GM10847 (cell line): ENCODE results near the gene CSNK1A1.

ENCODE experiments used
- POLR2A ChIP-seq: IDR thresholded peaks from 2 replicates; pipeline ENCODE4 v1.6.1; 2011; ENCODE audit not compliant: insufficient read length; ENCODE audit errors: extremely low read depth

CSNK1A1 gene

DNA sequence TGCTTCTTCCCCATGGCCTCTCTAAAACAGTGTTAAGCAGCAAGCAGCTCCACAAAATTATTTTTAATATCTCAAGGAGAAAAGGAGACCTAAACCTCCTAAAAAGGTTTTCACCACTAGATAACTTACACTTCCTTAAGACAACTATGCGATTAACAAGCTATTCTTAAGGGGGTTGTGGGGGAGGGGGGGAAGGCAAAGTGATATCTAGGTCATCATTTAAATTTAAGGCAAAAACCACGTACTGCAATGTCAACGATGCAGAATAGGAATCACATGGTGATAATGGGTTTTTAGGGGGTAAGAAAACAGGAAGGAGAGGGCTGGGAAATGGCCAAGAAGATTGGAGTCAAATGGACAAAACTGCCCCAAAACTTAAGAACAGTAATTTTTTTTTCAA is 32.6 kb downstream of the CSNK1A1 start:
- TF ChIP-seq POLR2A, result no peak

DNA sequence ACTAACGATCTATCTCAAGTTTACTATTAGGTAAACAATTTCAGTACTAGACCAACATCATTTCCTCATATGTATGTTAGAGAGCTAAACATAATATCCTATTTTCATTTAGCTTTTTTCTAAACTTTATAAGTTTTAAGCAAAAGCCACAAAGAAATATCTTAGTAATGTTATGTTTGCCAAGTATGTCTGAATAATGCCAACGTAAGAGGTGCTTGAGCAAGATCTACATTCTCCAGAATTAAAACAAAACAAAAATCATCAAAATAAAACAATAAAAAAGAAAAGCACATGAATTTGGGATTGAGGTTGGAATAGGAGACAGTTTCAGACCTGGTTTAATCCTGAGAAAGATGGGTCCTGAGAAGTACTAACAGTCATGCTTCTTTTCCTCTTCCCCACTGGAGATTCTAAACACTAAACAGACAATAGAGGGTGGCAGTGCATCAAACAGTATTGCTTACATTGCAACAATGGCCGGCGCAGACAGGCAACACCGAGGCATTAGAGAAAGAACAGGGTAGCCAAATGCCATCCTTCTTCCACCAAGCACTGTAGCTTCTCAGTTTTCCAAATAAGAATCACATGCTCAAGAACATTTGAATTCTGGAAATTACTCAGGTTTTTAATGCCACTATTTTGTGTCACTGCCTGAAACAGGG is 33.6 kb downstream of the CSNK1A1 start:
- no peak for TF ChIP-seq POLR2A

DNA sequence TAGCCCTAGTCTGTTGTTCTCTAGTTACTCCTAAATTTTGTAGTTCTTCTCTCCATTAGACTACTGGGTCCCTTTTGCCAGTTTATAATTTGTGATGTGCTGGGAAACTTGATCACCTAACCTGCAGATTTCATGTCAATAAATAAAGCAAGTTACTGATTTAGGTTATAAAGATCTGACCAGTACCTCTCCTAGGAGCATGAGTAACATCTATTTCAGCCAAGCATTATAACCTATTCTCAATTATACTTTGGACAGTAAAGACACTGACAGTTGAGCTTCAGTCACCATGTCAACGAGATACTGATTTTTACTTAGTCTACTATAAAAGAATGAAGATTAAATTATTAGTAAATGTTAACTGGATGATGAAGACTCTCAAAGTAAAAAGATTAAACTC is 36.7 kb downstream of the CSNK1A1 start:
- TF ChIP-seq POLR2A, result no peak

DNA sequence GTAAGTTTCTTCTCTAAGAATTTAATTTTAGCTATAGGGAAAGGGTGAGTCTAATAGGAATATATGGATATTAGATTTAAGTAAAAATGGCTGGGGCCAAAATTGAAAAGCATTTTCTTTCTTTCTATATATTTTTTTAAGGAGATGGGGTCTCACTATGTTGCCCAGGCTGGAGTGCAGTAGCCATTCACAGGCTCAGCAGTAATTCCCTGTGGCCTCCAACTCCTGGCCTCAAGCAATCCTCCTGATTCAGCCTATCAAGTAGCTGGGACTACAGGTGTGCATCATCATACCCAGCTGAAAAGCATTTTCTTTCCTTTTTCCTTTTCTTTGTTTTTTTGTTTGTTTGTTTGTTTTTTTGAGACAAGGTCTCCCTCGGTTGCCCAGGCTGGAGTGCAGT is 41.1 kb downstream of the CSNK1A1 start:
- no peak for TF ChIP-seq POLR2A

DNA sequence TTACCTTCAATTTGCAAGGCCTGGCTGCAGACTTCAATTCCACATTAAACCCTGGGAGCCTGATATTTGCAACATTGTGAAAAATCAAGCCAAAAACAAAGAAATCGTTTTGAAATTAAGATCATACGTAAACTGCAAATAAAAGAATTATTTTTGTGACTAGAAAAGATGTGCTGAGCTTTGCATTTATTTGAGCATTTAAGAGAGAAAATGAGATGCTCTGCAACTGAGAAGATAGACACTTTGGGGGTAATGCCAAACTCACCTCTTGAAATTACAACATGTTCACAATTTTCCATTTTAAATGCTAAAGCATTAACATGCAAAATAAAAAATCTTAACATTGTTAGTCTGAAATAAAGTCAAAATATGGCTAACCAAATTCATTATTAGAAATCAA is 46.6 kb downstream of the CSNK1A1 start:
- TF ChIP-seq POLR2A, result no peak

DNA sequence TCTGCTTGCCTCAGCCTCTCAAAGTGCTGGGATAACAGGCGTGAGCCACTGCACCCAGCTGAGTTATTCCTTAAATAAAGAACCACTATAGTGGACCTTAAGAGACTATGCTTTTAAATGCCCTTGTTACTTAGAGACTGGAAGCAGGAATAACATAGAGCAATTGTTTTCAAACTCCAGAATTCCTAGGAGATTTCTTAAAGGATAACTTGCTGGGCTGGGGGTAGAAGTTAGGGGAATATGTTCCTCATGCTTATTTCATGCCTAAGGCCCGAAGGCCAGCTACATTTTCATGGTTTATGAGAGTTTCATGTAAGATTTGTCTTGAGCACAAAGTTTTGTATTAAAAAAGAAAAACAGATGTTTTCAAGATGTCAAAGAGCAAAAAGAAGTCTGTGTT is 48.2 kb downstream of the CSNK1A1 start:
- no peak for TF ChIP-seq POLR2A

DNA sequence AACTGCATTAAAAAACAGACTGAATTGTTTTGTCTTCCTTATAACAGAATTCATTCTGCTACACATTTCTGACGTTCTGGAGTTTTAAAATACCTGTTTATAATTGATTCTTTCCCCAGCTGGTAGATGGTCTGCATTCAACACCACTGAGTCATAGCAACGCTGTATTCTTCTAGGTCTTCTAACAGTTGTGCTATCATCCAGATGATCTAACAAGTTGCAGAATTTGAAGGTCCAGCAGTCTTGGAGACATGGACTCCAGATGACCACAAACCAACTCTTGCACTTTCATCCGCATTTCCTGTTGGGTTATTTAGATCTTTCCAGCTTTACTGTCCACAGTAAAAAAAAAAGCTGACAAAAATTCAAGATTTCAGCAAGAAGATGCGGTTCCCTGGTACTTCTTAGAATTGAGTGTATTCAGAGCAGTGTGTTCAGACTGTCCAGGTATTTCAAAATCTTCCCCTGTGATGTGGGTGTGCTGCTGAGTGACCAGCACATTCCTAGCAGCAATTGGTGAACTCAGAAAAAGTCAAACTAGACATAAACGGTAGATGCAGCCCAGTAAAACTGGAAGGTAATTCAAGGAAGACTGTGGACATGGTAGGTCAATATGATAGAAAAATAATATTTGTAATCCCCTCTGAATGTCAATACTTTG is 50.2 kb downstream of the CSNK1A1 start:
- TF ChIP-seq POLR2A, result no peak

DNA sequence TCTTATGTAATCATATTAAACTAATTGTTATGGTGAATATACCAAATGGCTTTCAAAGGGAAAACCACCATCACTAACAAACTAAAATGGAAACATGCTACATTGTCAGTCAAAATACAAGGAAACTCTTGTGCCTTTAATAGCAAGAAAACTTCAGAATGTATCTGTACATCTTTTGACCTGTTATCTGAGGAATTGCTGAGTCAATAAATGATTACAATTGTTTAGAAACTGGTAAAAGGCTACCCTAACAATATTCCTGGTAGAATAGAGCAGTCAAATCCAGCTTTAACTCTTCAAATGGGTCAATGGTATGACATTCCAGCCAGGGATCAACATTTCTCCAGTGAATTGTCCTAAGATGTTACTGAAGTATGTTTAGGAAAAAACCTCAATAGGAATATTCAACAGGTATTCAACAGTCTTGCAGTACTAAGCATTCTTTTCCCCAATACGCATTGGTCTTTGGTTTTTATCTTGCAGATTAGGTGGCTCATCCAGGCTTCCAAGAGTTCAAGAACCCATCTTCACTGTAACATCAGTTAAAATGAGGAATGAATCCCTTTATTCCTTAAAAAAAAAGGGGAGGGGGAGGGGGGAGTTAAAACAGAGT is 52.4 kb downstream of the CSNK1A1 start:
- TF ChIP-seq POLR2A, result no peak

DNA sequence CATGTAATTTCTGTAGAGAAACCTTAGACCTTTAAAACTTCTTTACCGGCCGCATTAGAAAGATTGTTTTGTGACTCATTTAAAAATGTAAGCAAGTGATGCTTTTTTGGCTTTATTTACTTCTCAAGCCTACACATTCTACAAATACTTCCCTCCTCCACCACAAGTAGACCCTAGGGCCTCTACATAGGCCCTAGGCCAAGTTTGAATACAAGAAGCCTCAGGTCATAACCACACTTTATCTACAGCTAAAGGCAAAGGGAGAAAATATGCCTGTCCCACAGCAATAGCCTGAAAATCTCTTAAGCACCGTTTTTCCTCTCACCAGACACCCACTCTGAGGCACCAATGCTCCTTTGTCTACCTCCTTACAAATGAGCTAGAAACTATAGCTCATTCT is 53.9 kb downstream of the CSNK1A1 start:
- no peak for TF ChIP-seq POLR2A

DNA sequence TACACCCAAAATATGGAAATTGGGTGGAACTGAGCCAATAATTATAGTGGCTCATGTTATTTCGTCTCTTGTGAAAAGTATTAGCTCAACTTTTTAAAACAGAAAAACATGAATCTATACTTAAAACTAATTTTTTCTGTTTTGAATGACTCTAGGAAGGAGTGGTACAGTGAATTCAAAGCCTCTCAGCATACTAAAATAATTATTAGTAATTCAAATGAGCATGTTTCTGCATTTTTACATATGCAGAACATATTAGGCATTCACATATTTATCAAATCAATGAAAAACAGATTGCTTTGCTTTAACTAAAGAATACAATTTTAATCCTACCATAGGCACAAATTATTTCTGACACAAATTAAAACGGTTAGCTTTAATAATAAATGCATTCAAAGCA is 54.3 kb downstream of the CSNK1A1 start:
- TF ChIP-seq POLR2A, result no peak

DNA sequence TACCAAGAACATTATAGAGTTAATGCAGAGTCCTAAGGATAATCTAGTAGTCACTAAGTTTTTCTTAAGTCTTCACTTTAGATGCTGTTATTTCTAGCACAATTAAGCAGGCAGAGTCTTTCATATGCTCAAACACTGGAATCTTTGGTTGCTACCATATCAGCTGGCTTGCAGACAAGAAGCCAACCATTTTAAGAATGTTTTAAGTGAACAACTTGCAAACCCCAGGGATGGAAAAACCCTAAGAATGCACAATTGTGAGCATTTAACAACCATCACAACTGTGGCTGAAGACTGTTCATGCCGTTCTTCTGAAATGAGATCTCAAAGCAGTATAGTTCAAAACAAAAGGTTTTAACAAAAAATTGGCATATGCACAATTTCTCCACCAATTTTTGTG is 55.1 kb downstream of the CSNK1A1 start:
- TF ChIP-seq POLR2A, result no peak

DNA sequence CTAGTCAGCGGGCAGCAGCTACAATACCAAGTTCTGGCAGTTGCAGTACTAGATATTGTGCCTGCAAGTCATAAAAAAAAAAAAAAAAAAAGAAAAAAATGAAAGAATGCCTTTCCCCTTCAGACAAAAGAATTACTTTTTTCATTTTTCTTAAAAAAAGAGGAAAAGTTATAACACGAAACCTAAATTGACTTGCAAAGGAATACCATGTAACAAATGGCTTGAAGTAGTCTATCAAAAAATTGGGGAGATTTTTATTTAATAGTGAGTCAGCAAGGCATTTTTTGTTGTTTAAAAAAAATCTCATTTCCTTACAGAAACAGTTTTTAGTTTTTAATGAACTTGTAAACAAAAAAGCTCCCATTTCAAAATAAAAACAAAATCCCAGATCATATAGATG is 55.6 kb downstream of the CSNK1A1 start:
- no peak for TF ChIP-seq POLR2A

DNA sequence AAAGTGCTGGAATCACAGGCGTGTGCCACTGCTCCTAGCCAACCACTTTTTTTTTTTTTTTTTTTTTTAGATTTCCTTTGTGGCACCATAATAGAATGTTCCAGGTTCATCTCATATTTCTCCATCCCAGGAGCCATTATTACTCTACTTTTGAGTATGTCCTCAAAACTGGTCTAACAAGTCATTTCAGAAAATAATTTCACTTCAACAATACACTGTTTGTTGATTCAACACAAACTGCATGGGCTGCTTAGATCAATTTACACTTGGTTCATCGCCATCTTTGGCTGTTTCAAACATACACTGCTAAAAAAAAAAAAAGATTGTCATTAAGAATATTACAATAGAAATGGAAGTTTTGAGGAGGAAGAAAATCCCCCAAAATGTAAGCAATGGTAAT is 57.9 kb downstream of the CSNK1A1 start:
- TF ChIP-seq POLR2A, result no peak

DNA sequence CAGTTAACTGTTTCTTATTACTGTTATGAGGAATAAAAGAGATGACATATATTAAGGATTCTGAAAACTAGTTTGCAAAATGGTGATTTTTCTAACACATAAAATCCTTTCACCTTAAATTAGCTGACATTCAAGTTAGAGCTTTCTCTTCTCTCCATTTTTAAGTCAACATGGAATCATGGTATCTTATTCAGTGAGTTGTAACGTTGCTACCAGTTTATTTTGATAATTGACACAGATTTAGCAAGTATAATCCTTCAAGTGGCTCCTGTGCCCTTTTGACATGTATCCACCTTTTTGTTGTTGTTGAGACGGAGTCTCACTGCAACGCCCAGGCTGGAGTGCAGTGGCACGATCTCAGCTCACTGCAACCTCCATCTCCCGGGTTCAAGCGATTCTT is 58.5 kb downstream of the CSNK1A1 start:
- TF ChIP-seq POLR2A, result no peak

DNA sequence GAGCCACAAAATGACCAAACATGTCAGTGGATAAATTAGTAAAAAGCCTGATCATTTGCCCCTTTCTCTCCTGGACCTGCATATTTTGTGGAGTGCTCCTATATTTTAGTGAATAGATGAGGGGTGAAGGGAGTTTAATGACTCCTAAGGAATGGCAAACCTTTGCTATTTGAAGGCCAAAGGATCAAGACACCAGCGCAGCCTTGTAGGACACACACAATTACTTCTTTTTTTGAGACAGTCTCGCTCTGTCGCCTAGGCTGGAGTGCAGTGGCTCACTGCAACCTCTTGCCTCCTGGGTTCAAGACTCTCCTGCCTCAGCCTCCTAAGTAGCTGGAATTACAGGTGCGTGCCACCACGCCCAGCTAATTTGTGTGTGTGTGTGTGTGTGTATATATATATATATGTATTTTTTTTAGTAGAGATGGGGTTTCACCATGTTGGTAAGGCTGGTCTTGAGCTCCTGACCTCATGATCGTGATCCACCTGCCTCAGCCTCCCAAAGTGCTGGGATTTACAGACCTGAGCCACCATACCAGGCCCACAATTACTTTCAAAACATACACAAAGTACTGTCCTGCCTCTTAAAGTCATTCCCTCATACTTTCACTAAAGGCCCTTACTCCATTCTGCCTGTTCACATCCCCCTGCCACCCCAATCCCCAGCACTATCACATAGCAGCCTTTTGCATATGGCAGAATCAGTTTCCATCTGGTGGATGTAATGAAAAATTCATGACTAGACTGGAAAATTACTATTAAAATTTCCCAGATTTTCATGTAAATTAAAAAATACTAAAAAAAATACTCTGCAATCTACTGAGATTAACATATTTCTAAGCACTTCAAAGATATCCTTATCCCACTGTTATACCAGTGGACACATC is 60.4 kb downstream of the CSNK1A1 start:
- no peak for TF ChIP-seq POLR2A

DNA sequence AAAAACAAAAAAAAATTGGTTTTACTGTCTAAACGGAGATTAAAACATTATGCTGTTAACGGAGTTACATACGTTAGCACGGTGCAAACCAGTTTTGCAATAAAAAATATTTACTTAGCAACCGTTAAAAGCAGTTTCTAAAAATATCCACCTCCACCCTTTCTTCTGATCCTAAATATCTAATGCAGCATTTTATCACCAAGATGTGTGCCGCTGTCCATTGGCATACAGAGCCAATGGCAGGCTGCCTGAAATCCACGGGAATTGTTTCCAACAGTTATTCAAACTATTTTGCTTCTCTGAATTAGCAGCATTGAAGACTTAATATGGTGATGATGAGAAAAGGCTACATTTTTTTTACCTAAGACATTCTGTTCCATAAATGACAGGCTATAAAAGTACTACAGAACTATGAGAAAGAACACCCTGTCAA is 61.6 kb downstream of the CSNK1A1 start:
- TF ChIP-seq POLR2A, result no peak
